Esophagus muscularis mucosa (tissue), 4 donors: ENCODE data around the gene SPTA1. TPM values are rescaled to one million over a fixed set of nuclear protein-coding genes. Genes with fewer than 3 reads are reported as not detected.
"Not testable (repeated sequence)": the region's sequence is repeated elsewhere in the genome, so short reads cannot be mapped to it uniquely, and the experiment has no call there.

ENCODE experiments used
- DNase-seq: peaks from one replicate; pipeline ENCODE4 v3.0.0-alpha.2; 2017; ENCODE audit errors: extremely low spot score
- H3K27ac ChIP-seq, 4 donors: fragments of 200-600 bp; sonication (generic); replicated peaks in 1 of 4; 1 replicate in 3 of 4; 2 replicates in 1 of 4; pipeline ENCODE4 v1.5.1; 2016 to 2019; ENCODE audit warnings: mild to moderate bottlenecking in 1 of 4
- H3K27me3 ChIP-seq, 4 donors: fragments of 200-600 bp; sonication (generic); one replicate each; pipeline versions ENCODE4 v1.5.1 to v1.6.0; 2016 to 2019
- H3K36me3 ChIP-seq, 4 donors: fragments of 200-600 bp; sonication (generic); one replicate each; pipeline ENCODE4 v1.5.1; 2016 to 2019
- H3K4me1 ChIP-seq, 4 donors: fragments of 200-600 bp; sonication (generic); one replicate each; pipeline ENCODE4 v1.5.1; 2016 to 2019
- H3K4me3 ChIP-seq, 4 donors: fragments of 200-600 bp; sonication (generic); 1 replicate in 2 of 4; 2 replicates in 2 of 4; pipeline ENCODE4 v1.5.1; 2016 to 2019; ENCODE audit warnings: mild to moderate bottlenecking in 4 of 4, moderate library complexity in 1 of 4
- H3K9me3 ChIP-seq, 4 donors: fragments of 200-600 bp; sonication (generic); 1 replicate in 3 of 4; 2 replicates in 1 of 4; pipeline ENCODE4 v1.5.1; 2016 to 2019
- EP300 ChIP-seq: sonication (generic); formaldehyde crosslinking; IDR thresholded peaks from one replicate; pipeline ENCODE4 v1.6.1; 2017; ENCODE audit warnings: antibody characterized with exemption
- POLR2A ChIP-seq: fragments of 450-650 bp; IDR thresholded peaks from one replicate; pipeline ENCODE4 v1.6.1; 2017; ENCODE audit warnings: antibody characterized with exemption, moderate library complexity, mild to moderate bottlenecking, low read depth
- POLR2AphosphoS5 ChIP-seq, 2 donors: sonication (generic); formaldehyde crosslinking; IDR thresholded peaks; one replicate each; pipeline ENCODE4 v1.6.1; 2017; ENCODE audit warnings: antibody characterized with exemption in 2 of 2
- WGBS: methylation state at CpG from one replicate; pipeline ENCODE4 v1.1.5; 2018; 5-methylcytosine and 5-hydroxymethylcytosine counted together
- intact Hi-C: fragments of 100-400 bp; cut with DNase I; formaldehyde crosslinking; loops from one replicate; pipeline ENCODE4 v1.15.1; 2023
- total RNA-seq, 4 donors: library from RNA; depleted of rRNA; stranded (reverse); fragments of >200 nt; gene quantifications; one replicate each; pipeline versions ENCODE4 v1.1.0 to v1.2.1, GENCODE V29; 2016
- TF ChIP-seq, protein P1 (sequence below), 3 experiments: fragments of 200-600 bp in 2 of 3; fragments of 450-650 bp in 1 of 3; sonication (generic) in 2 of 3; IDR thresholded peaks; one replicate each; pipeline ENCODE4 v1.5.1; 2017 to 2019; ENCODE audit warnings: antibody characterized with exemption in 3 of 3, mild to moderate bottlenecking in 2 of 3, moderate library complexity in 1 of 3

Gene SPTA1
- total RNA-seq, 4 donors from 2014 or later = 0.06 to 2.5 (median 0.33) TPM; not detected in 1

DNA sequence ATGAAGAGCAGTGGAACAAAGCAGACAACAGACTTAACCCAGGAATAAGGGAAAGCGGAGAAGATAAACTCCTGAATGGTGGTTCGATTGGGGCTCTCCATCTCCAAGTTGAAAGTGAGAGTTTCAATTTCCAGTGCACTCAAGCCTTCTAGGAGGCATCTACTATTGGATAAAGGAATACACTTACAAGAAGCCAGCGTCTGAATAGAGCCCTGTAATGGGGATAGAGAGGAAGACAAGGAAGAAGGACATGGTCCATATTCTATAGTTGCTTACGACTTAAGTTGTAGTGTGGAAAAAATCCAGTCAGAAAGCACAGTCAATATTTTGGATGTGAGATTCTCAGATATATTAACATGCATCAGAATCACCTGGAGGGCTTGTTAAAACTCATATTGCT, 14.0 kb upstream of the SPTA1 start, which contains the start of gene OR6K2:
Gene OR6K2, minus strand, starts transcription at position 101 of the 400 bp plus-strand sequence. Its CDS starts 0 bp downstream, at position 101.
- Histone ChIP-seq H3K27ac (no peak within 1 kb of the TSS), H3K36me3 (no peaks in the 10 kb centered on the region), H3K9me3 (no peaks in the 10 kb centered on the region), H3K27me3 (no peaks in the 10 kb centered on the region), H3K4me3 (no peak within 1 kb of the TSS), H3K4me1 (no peaks in the 10 kb centered on the region)
- DNase-seq = no peak
- 82% methylated on average over 4 of the region's 4 CpGs for WGBS
- TF ChIP-seq EP300 (no peak), POLR2A (no peak), POLR2AphosphoS5 (IDR thresholded peaks at IDR 0.05) (no peak)
- TF ChIP-seq, protein P1, sequence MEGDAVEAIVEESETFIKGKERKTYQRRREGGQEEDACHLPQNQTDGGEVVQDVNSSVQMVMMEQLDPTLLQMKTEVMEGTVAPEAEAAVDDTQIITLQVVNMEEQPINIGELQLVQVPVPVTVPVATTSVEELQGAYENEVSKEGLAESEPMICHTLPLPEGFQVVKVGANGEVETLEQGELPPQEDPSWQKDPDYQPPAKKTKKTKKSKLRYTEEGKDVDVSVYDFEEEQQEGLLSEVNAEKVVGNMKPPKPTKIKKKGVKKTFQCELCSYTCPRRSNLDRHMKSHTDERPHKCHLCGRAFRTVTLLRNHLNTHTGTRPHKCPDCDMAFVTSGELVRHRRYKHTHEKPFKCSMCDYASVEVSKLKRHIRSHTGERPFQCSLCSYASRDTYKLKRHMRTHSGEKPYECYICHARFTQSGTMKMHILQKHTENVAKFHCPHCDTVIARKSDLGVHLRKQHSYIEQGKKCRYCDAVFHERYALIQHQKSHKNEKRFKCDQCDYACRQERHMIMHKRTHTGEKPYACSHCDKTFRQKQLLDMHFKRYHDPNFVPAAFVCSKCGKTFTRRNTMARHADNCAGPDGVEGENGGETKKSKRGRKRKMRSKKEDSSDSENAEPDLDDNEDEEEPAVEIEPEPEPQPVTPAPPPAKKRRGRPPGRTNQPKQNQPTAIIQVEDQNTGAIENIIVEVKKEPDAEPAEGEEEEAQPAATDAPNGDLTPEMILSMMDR (IDR thresholded peaks at IDR 0.05) = no peak
- intact Hi-C loops = no loop called here

DNA sequence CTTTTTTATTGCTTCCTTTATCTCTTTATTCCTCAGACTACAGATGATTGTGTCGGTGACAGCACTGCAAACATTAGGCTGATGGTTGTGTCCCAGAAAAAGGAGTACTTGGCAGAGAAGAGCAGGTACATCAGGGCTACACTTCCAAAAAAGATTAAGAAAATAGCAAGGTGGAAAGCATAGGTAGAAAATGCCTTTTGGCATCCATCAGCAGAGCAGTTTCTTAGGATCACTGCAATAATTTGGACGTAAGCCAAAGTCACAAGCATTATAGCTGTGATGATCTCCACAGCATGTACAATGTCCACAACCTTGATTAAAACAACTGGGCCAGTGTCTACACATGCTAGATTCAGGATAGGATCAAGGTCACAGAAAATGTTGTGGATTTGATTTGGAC, 8.1 kb upstream of the SPTA1 start:
- intact Hi-C loops = no loop called here
- Histone ChIP-seq H3K27me3 (no peaks in the 10 kb centered on the region), H3K27ac (no peak overlapping the region), H3K36me3 (no peaks in the 10 kb centered on the region), H3K4me3 (no peak overlapping the region), H3K9me3 (no peaks in the 10 kb centered on the region), H3K4me1 (no peaks in the 10 kb centered on the region)
- DNase-seq = no peak
- no peak for TF ChIP-seq EP300
- TF ChIP-seq, protein P1 (IDR thresholded peaks at IDR 0.05) = no peak
- TF ChIP-seq POLR2A = no peak
- TF ChIP-seq POLR2AphosphoS5 (IDR thresholded peaks at IDR 0.05) = no peak
- WGBS = 74% methylated on average over 2 of the region's 2 CpGs

DNA sequence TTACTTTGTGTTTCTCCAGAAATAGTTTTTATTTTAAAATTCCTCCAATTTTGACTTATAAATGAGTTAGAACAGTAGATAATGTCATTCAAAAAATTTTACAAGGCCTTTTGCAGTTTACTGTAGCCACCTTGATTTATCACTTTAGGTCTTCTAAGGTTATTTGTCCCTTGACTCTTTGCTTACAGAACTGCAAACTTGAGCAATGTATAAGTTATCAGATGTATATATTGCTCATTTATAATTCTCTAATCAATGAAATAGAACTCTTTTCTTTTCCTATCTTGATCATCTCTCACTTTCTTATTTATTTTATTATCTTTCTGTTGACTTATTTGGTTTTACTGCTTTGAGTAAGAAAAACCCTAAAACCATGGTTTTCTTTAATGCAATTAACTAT, 5.8 kb upstream of the SPTA1 start:
- no peak for DNase-seq
- no peaks in the 10 kb centered on the region for H3K27me3 ChIP-seq
- no peaks in the 10 kb centered on the region for H3K9me3 ChIP-seq
- H3K4me1 ChIP-seq = no peaks in the 10 kb centered on the region
- no peaks in the 10 kb centered on the region for H3K36me3 ChIP-seq
- TF ChIP-seq POLR2A = no peak
- TF ChIP-seq EP300 = no peak
- TF ChIP-seq, protein P1 (IDR thresholded peaks at IDR 0.05) = no peak
- no peak for TF ChIP-seq POLR2AphosphoS5 (IDR thresholded peaks at IDR 0.05)
- intact Hi-C loops = no loop called here
- no peak overlapping the region for H3K4me3 ChIP-seq
- no peak overlapping the region for H3K27ac ChIP-seq

DNA sequence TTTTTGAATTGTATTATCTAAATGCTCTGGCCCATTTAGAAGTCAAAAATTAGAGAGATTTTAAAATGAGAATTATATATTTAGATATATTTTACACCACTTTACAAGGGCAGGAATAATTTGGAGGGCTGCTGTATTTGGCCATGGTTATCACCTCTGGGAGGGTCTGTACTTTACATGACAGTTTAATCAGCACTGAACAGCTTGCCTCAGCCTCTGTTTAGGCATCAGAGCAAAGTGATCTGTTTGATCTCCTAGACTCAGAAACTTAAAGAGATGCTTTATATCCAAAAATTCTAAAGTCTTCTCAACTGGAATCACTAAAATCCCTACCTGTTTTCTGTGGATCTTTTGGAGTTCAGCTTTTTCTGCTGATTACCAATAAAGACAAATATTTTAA, 5.4 kb upstream of the SPTA1 start:
- Histone ChIP-seq H3K36me3 (no peaks in the 10 kb centered on the region), H3K27ac (no peak overlapping the region), H3K27me3 (no peaks in the 10 kb centered on the region), H3K4me1 (no peaks in the 10 kb centered on the region), H3K9me3 (no peaks in the 10 kb centered on the region), H3K4me3 (no peak overlapping the region)
- TF ChIP-seq POLR2AphosphoS5 (IDR thresholded peaks at IDR 0.05) (no peak), EP300 (no peak), POLR2A (no peak)
- TF ChIP-seq, protein P1 (IDR thresholded peaks at IDR 0.05) = no peak
- intact Hi-C loops = no loop called here
- no peak for DNase-seq

DNA sequence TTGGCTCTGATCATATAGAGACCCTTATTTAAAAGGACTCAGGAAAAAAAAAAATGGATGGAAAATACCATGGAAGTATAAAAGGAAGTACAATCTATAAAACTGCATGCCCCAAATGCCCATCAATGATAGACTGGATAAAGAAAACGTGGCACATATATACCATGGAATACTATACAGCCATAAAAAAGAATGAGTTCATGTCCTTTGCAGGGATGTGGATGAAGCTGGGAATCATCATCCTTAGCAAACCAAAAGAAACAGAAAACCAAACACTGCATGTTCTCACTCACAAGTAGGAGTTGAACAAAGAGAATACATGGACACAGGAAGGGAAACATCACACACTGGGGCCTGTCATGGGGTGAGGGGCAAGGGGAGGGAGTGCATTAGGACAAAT, 4.6 kb upstream of the SPTA1 start:
- H3K4me3 ChIP-seq, H3K36me3 ChIP-seq, intact Hi-C loops, H3K27me3 ChIP-seq, H3K4me1 ChIP-seq, DNase-seq, H3K27ac ChIP-seq, H3K9me3 ChIP-seq: not testable (repeated sequence)
- 51% methylated on average over 1 of the region's 1 CpG for WGBS
